Neuronal stem cell (in vitro differentiated cells): ENCODE measurements around the gene FGF22.

ENCODE experiments used
- DNase-seq: peaks from one replicate; pipeline ENCODE4 v3.0.0-alpha.2; 2013; ENCODE audit warnings: low spot score
- H2AFZ ChIP-seq: one replicate; pipeline ENCODE4 v1.6.1; 2013; ENCODE audit warnings: mild to moderate bottlenecking, low read length, inconsistent platforms
- H2AK5ac ChIP-seq: 2 replicates; pipeline ENCODE4 v1.6.1; 2013; ENCODE audit warnings: low read depth, mild to moderate bottlenecking, inconsistent platforms, low read length, moderate library complexity, mixed read lengths
- H2BK120ac ChIP-seq: 2 replicates; pipeline ENCODE4 v1.6.1; 2013; ENCODE audit warnings: low read depth, mild to moderate bottlenecking, inconsistent platforms, low read length, moderate library complexity, mixed read lengths
- H2BK12ac ChIP-seq: one replicate; pipeline ENCODE4 v1.6.1; 2013; ENCODE audit warnings: low read length, inconsistent platforms
- H2BK15ac ChIP-seq: 2 replicates; pipeline ENCODE4 v1.6.1; 2013; ENCODE audit warnings: mild to moderate bottlenecking, low read length, inconsistent platforms, mixed read lengths
- H2BK5ac ChIP-seq: one replicate; pipeline ENCODE4 v1.6.1; 2013; ENCODE audit warnings: inconsistent platforms, mild to moderate bottlenecking, low read length, moderate library complexity
- H3K14ac ChIP-seq: one replicate; pipeline ENCODE4 v1.6.1; 2013; ENCODE audit warnings: low read length, inconsistent platforms
- H3K18ac ChIP-seq: 2 replicates; pipeline ENCODE4 v1.6.1; 2013; ENCODE audit warnings: low read length, inconsistent platforms
- H3K23ac ChIP-seq: 2 replicates; pipeline ENCODE4 v1.6.1; 2013; ENCODE audit warnings: low read depth, mild to moderate bottlenecking, mixed read lengths, low read length, inconsistent platforms; ENCODE audit not compliant: poor library complexity
- H3K27ac ChIP-seq: replicated peaks from 3 replicates; pipeline ENCODE4 v1.5.1; 2013; ENCODE audit warnings: low read length, inconsistent platforms
- H3K27me3 ChIP-seq, 3 experiments: 2 replicates each; pipeline ENCODE4 v1.6.1; 2013; ENCODE audit warnings: low read length in 3 of 3, mild to moderate bottlenecking in 2 of 3, inconsistent platforms in 1 of 3, low read depth in 1 of 3, mixed read lengths in 1 of 3, moderate library complexity in 1 of 3; ENCODE audit not compliant: control insufficient read depth in 3 of 3, insufficient read depth in 3 of 3
- H3K36me3 ChIP-seq, 2 donors: replicated peaks in 1 of 2; 2 replicates each; pipeline ENCODE4 v1.6.1; 2013; ENCODE audit warnings: low read length in 2 of 2; ENCODE audit not compliant: control insufficient read depth in 2 of 2, insufficient read depth in 2 of 2
- H3K4ac ChIP-seq: 2 replicates; pipeline ENCODE4 v1.6.1; 2013; ENCODE audit warnings: inconsistent platforms, mild to moderate bottlenecking, low read length, moderate library complexity
- H3K4me1 ChIP-seq, 2 donors: 1 replicate in 1 of 2; 2 replicates in 1 of 2; pipeline ENCODE4 v1.6.1; 2013; ENCODE audit warnings: low read length in 2 of 2, low read depth in 1 of 2; ENCODE audit not compliant: control insufficient read depth in 2 of 2, insufficient read depth in 1 of 2
- H3K4me2 ChIP-seq: one replicate; pipeline ENCODE4 v1.6.1; 2013; ENCODE audit warnings: mild to moderate bottlenecking, low read length, inconsistent platforms; ENCODE audit not compliant: insufficient read depth, poor library complexity, severe bottlenecking
- H3K4me3 ChIP-seq, 2 donors: 2 replicates each; pipeline ENCODE4 v1.5.1; 2013; ENCODE audit warnings: low read length in 2 of 2, mild to moderate bottlenecking in 2 of 2, inconsistent platforms in 1 of 2, moderate library complexity in 1 of 2
- H3K79me1 ChIP-seq: one replicate; pipeline ENCODE4 v1.6.1; 2013; ENCODE audit warnings: low read depth, mild to moderate bottlenecking, inconsistent platforms, low read length, moderate library complexity
- H3K9ac ChIP-seq: one replicate; pipeline ENCODE4 v1.6.1; 2013; ENCODE audit warnings: mild to moderate bottlenecking, low read depth, low read length, inconsistent platforms; ENCODE audit not compliant: poor library complexity
- H3K9me3 ChIP-seq, 2 donors: replicated peaks in 1 of 2; 2 replicates each; pipeline versions ENCODE3 to v1.6.1; 2013; ENCODE audit warnings: low read length in 2 of 2, mild to moderate bottlenecking in 2 of 2, inconsistent platforms in 1 of 2, low read depth in 1 of 2, mixed read lengths in 1 of 2, moderate library complexity in 1 of 2; ENCODE audit not compliant: control insufficient read depth in 2 of 2, insufficient read depth in 1 of 2
- H4K8ac ChIP-seq: one replicate; pipeline ENCODE4 v1.6.1; 2013; ENCODE audit warnings: low read depth, mild to moderate bottlenecking, inconsistent platforms, low read length, moderate library complexity
- H4K91ac ChIP-seq: one replicate; pipeline ENCODE4 v1.6.1; 2013; ENCODE audit warnings: low read length, low read depth, mild to moderate bottlenecking, inconsistent platforms; ENCODE audit not compliant: poor library complexity
- WGBS, 2 donors: extraction: QIAGEN DNeasy Blood & Tissue Kit; methylation state at CpG; one replicate each; pipeline ENCODE4 v1.1.7; 2013; ENCODE audit warnings: missing lambda C conversion rate in 2 of 2, mixed read lengths in 1 of 2; ENCODE audit not compliant: insufficient read length in 2 of 2, insufficient replicate concordance in 1 of 2; ENCODE audit errors: extremely low coverage in 2 of 2; 5-methylcytosine and 5-hydroxymethylcytosine counted together

The FGF22 gene

DNA sequence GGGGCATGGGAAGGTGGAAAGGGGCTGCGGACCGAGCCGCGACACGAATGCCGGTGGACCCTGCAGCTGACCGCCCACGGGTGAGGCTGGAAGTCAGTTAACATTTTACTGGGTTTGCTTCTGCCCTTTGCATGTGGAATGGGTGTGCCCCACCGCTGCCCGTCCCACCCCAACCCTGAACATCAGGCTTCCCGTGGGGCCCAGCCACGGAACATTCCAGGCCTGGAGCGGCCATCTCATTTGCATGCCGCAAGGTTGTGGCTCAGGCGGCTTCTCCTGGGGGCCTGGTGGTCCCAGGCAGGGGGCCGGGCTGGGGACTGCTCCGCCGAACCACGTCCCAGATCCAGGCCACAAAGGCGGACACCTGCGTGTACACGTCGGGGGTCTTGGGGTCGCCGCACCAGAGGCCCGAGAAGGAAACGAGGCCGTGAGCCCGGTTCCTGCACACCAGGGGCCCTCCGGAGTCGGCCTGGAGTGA lies 45.8 kb downstream of the FGF22 start:
- no peak for DNase-seq
- H2AFZ ChIP-seq, result no peak overlapping the region

DNA sequence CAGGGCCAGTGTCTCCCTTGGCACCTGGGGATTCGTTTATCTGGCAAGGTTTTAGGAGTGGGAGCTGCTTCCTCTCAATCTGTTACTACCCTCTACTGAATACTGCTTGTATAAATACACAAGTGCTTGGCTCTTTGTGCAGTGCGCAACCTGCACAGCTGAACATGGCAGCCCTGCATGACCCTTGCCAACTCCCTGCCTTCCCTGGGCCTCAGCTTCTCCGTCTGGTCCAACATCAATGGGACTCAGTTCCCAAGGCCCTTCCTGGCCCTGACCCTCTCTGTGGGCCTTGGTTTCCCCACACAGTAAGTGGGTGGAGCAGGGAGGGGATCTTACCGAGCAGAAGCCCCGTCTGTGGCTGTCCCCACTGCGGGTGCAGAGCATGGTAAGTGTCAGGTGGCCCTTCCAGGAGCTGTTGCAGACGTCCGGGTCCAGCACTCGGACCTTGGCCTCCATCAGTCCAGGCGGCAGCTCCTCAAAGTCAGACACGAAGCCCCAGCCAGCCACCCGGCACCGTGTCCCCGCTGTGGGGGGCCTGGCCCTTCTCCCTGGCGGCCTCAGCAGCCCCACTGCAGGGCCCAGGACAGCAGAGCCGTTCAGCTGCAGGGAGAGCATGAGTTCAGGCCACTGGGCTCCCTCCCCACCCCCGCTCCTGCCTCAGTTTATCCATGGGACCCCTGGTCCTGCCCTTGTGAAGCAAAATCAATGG lies 47.1 kb downstream of the FGF22 start:
- no peak overlapping the region for H3K4me2 ChIP-seq
- DNase-seq, result no peak
- H3K27me3 ChIP-seq, result no peaks in the 10 kb centered on the region
- no peaks in the 10 kb centered on the region for H3K36me3 ChIP-seq
- no peaks in the 10 kb centered on the region for H3K4me1 ChIP-seq
- peak overlapping the region; percentile 66 for H2BK5ac ChIP-seq
- no peak overlapping the region for H2BK120ac ChIP-seq
- H4K8ac ChIP-seq, result no peak overlapping the region
- H3K23ac ChIP-seq, result no peak overlapping the region
- H4K91ac ChIP-seq, result no peak overlapping the region
- peak overlapping the region; percentile 64 for H3K9ac ChIP-seq
- H2AFZ ChIP-seq, result no peak overlapping the region
- H3K27ac ChIP-seq, result no peak overlapping the region
- peaks cover 0 to 4% of the 10 kb centered on the region in 2 donors for H3K9me3 ChIP-seq
- peak overlapping the region; percentile 38 for H3K14ac ChIP-seq
- H3K79me1 ChIP-seq, result no peaks in the 10 kb centered on the region
- no peak overlapping the region for H2BK15ac ChIP-seq
- peak overlapping the region; percentile 27 for H3K18ac ChIP-seq
- peak overlapping the region; percentile 96 for H2AK5ac ChIP-seq
- H3K4me3 ChIP-seq, result no peak overlapping the region
- no CpG with 5 or more reads among the region's 17 CpGs for WGBS, 2 donors
- no peak overlapping the region for H3K4ac ChIP-seq
- H2BK12ac ChIP-seq, result peak overlapping the region; percentile 58

More for the DNA sequence above, 45.8 kb downstream of the FGF22 start:
- Histone ChIP-seq H3K14ac (no peak overlapping the region), H4K8ac (no peak overlapping the region), H3K36me3 (no peaks in the 10 kb centered on the region), H3K4ac (peak overlapping the region; percentile 24), H3K4me2 (no peak overlapping the region), H2BK12ac (no peak overlapping the region), H2AK5ac (no peak overlapping the region), H2BK15ac (no peak overlapping the region), H2BK5ac (no peak overlapping the region), H3K27me3 (no peaks in the 10 kb centered on the region), H2BK120ac (no peak overlapping the region), H3K23ac (no peak overlapping the region), H4K91ac (no peak overlapping the region), H3K9ac (no peak overlapping the region), H3K79me1 (peaks cover 4% of the 10 kb centered on the region), H3K4me1 (peaks cover 0 to 3% of the 10 kb centered on the region in 2 donors), H3K18ac (peak overlapping the region; percentile 53), H3K4me3 (no peak overlapping the region), H3K9me3 (peaks cover 0 to 4% of the 10 kb centered on the region in 2 donors), H3K27ac (no peak overlapping the region)
- no CpG with 5 or more reads among the region's 31 CpGs for WGBS, 2 donors

DNA sequence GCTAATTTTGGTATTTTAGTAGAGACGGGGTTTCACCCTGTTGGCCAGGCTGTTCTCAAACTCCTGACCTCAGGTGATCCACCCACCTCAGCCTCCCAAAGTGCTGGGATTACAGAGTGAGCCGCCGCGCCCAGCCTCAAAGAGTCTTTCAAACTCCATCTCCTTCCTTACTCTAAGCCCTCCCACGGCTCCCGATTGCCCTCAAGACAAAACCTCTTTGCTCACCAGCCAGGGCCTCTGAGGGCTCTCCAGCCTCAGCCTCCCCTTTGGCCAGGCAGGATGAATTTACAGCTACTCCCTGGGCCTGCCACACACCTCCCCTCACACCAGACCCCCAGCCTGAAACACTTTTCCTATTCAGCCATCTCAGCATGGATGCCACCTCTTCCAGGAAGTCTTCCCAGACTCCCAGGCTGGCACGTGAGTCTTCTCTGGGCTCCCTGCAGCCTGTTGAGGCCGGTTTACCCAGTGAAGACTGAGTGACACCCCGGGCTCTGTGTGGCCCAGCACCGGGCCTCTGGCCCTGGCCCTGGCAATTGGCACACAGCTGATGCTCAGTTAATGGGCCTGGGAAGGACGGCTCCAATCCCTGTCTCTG lies 48.0 kb downstream of the FGF22 start:
- no peaks in the 10 kb centered on the region for H3K27me3 ChIP-seq
- no peak overlapping the region for H3K27ac ChIP-seq
- no peaks in the 10 kb centered on the region for H3K79me1 ChIP-seq
- DNase-seq, result no peak
- no peak overlapping the region for H2BK12ac ChIP-seq
- H3K23ac ChIP-seq, result no peak overlapping the region
- WGBS, 2 donors, result no CpG with 5 or more reads among the region's 11 CpGs
- peak overlapping the region; percentile 27 for H3K18ac ChIP-seq
- no peak overlapping the region for H4K91ac ChIP-seq
- H3K4me1 ChIP-seq, result no peaks in the 10 kb centered on the region
- no peak overlapping the region for H2BK120ac ChIP-seq
- H2AK5ac ChIP-seq, result no peak overlapping the region
- H3K36me3 ChIP-seq, result no peaks in the 10 kb centered on the region
- H3K4ac ChIP-seq, result no peak overlapping the region
- H2BK15ac ChIP-seq, result no peak overlapping the region
- H2AFZ ChIP-seq, result no peak overlapping the region
- peak overlapping the region; percentile 9 for H3K14ac ChIP-seq
- peak overlapping the region; percentile 66 for H2BK5ac ChIP-seq
- H3K4me3 ChIP-seq, result no peak overlapping the region
- H3K9ac ChIP-seq, result no peak overlapping the region
- H3K4me2 ChIP-seq, result no peak overlapping the region
- no peak overlapping the region for H4K8ac ChIP-seq
- peaks cover 0 to 4% of the 10 kb centered on the region in 2 donors for H3K9me3 ChIP-seq

DNA sequence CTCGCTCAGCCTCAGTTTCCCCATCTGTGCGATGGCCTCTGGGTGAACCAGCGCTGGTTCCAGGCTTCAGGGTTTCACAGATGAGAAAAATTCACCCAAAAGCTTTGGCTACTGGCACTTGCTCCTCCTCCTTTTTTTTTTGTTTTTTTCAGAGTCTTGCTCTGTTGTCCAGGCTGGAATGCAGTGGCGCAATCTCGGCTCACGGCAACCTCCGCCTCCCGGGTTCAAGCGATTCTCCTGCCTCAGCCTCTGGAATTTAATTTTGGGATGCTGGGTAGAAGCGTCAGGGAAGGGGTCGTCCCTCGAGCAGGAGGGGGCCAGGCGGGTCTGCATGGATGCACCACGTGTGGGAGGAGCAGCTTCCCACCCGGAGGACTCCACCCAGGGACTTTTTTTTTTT lies 48.5 kb downstream of the FGF22 start:
- no peak overlapping the region for H2BK5ac ChIP-seq
- H2BK120ac ChIP-seq, result no peak overlapping the region
- no peak for DNase-seq
- H3K9ac ChIP-seq, result no peak overlapping the region
- H3K4me3 ChIP-seq, result no peak overlapping the region
- WGBS, 2 donors, result no CpG with 5 or more reads among the region's 15 CpGs
- no peak overlapping the region for H2BK15ac ChIP-seq
- no peak overlapping the region for H2AK5ac ChIP-seq
- no peaks in the 10 kb centered on the region for H3K27me3 ChIP-seq
- H3K14ac ChIP-seq, result no peak overlapping the region
- no peak overlapping the region for H3K4ac ChIP-seq
- no peak overlapping the region for H3K4me2 ChIP-seq
- H3K23ac ChIP-seq, result no peak overlapping the region
- H3K36me3 ChIP-seq, result no peaks in the 10 kb centered on the region
- H3K79me1 ChIP-seq, result no peaks in the 10 kb centered on the region
- peaks cover 0 to 4% of the 10 kb centered on the region in 2 donors for H3K9me3 ChIP-seq
- H3K4me1 ChIP-seq, result no peaks in the 10 kb centered on the region
- H4K8ac ChIP-seq, result no peak overlapping the region
- H4K91ac ChIP-seq, result no peak overlapping the region
- no peak overlapping the region for H3K18ac ChIP-seq
- H3K27ac ChIP-seq, result no peak overlapping the region
- H2BK12ac ChIP-seq, result no peak overlapping the region
- no peak overlapping the region for H2AFZ ChIP-seq
